ENCODE results near the gene ADAMTS3.

ADAMTS3 gene

GRCh38 chr4:72313121-72313520 is 255.9 kb downstream of the ADAMTS3 start:
- TF ChIP-seq, protein P1, sequence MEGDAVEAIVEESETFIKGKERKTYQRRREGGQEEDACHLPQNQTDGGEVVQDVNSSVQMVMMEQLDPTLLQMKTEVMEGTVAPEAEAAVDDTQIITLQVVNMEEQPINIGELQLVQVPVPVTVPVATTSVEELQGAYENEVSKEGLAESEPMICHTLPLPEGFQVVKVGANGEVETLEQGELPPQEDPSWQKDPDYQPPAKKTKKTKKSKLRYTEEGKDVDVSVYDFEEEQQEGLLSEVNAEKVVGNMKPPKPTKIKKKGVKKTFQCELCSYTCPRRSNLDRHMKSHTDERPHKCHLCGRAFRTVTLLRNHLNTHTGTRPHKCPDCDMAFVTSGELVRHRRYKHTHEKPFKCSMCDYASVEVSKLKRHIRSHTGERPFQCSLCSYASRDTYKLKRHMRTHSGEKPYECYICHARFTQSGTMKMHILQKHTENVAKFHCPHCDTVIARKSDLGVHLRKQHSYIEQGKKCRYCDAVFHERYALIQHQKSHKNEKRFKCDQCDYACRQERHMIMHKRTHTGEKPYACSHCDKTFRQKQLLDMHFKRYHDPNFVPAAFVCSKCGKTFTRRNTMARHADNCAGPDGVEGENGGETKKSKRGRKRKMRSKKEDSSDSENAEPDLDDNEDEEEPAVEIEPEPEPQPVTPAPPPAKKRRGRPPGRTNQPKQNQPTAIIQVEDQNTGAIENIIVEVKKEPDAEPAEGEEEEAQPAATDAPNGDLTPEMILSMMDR (IDR thresholded peaks at IDR 0.05) = no peak

DNA sequence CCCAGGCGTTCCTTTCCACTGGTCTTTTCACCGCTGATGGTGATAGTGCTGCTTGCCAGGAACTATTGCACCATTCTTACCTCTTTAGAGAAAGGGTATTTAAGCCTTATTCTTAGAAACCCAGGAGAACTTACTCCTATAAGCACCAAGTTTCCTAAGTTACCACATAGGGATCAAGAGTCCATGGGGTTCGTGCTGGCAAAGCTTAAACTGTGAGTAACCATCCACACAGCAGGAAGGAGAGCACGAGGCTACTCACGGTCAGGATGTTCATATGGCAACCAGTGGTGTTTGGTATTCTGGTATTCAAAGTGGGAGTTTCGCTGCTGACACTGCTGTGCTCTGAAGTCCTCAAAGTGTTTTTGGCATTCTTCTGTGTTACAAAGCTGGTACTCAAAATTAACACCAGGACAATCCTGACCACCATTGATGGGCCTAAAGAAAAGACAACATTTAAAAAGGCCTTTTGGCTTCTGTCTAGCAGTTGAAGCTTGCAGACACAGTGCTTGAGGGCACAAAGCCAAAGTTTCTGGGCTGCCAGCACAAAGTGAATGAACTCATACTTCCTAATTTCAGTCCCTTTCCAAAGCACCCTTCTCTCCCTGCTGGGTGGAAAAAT is 256.9 kb downstream of the ADAMTS3 start:
- TF ChIP-seq, protein P1 (IDR thresholded peaks at IDR 0.05) = no peak

GRCh38 chr4:72311291-72311690 is 257.7 kb downstream of the ADAMTS3 start:
- TF ChIP-seq, protein P1 (IDR thresholded peaks at IDR 0.05) = no peak

DNA sequence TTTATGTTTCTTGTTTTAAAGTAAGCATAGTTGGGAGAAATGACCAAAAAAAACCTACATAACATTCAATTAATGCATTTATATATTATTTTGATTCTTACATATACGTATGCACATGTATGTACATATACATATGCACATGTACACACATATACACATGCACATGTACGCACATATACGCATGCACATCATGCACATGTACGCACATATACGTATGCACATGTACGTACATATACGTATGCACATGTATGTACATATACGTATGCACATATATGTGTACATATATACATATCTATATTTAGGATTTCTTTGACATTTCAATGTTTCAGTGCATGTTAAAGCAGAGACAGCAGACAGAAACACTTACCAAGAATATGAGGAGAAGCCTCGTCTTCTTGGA is 263.4 kb downstream of the ADAMTS3 start:
- TF ChIP-seq, protein P1 (IDR thresholded peaks at IDR 0.05) = no peak

DNA sequence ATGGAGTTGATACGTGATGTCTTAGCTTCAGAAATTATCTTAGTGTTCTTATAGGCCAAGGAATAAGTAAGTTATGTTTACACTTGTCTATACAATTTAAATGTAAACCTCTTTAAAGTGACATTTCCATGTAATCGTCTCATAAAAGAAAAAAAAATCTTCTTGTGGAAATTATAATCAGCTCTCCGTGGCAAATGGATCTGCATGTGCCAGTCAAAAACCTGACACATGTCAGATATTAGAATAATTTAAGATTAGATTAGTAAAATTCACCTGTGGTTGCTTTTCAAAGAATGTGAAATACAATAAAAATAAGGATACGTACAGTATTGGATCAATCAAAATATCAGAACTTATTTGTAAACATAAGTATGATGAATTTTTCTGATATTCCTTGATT is 263.9 kb downstream of the ADAMTS3 start:
- TF ChIP-seq, protein P1 (IDR thresholded peaks at IDR 0.05) = no peak

GRCh38 chr4:72302981-72303704 is 265.9 kb downstream of the ADAMTS3 start:
- TF ChIP-seq, protein P1 (IDR thresholded peaks at IDR 0.05) = peak; percentile 86

DNA sequence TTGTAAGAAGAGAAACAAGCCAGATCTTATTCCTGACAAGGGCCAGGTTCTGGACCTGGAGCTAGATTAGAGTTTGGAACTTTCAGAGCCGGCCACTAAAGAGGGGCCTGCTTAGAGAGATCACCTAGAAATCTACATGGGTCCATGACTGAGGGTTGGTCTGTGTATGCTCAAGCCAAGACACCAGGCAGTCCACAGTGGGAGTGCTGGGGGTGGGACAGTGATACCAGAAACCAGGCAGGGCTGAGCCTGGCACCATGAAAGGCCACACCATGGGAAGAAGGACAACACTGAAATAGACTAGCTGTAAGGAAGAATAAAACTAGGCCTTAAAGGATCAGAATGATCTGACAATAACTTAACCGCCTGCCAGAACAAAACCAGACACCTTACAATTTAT is 267.3 kb downstream of the ADAMTS3 start:
- TF ChIP-seq, protein P1 (IDR thresholded peaks at IDR 0.05) = no peak

Measured in LNCAP (cell line).